GM12878 (cell line): ENCODE data around the gene ISCU. TPM values are rescaled to one million over a fixed set of nuclear protein-coding genes. Genes with fewer than 3 reads are reported as not detected.

Experiments used
- ATAC-seq: fragments of 200-7000 bp; cut with Tn5 transposase; 3 replicates; pipeline ENCODE4 v1.9.1; 2020; ENCODE audit warnings: mild to moderate bottlenecking, moderate library complexity
- BruUV-seq: library from RNA; stranded (reverse); fragments of 400-500 nt; replicated peaks from 2 replicates; lab custom pipeline; 2021; lab: Mats Ljungman, UMichigan
- CTCF ChIA-PET: fragments of 300-600 bp; sonication (Branson Sonifier 250); formaldehyde crosslinking; extraction: SDS; loops from one replicate; lab custom pipeline; 2021; ENCODE audit warnings: inconsistent platforms; lab: Yijun Ruan, JAX
- POLR2A ChIA-PET: fragments of 350-600 bp; formaldehyde crosslinking; extraction: SDS; loops from one replicate; lab custom pipeline; 2021; ENCODE audit warnings: inconsistent platforms; lab: Charles Lee
- RAD21 ChIA-PET: fragments of 300-600 bp; sonication (Branson Sonifier 250); formaldehyde crosslinking; loops from one replicate; lab custom pipeline; 2023; ENCODE audit warnings: antibody characterized with exemption; ENCODE audit not compliant: unreplicated experiment; lab: Charles Lee
- SMC1A ChIA-PET: fragments of 300-600 bp; sonication (Branson Sonifier 250); formaldehyde crosslinking; loops from one replicate; lab custom pipeline; 2023; ENCODE audit not compliant: unreplicated experiment, uncharacterized antibody; lab: Charles Lee
- DNase-seq: peaks from one replicate; pipeline ENCODE4 v3.0.0-alpha.2; 2011; ENCODE audit warnings: low read depth, low spot score
- FAIRE-seq: peaks from 3 replicates; lab custom pipeline; 2011; peaks lifted over from hg19 to GRCh38; lab: Jason Lieb, UNC
- H2AFZ ChIP-seq: 2 replicates; pipeline ENCODE4 v1.6.0; 2011; ENCODE audit warnings: low read depth, low read length, control low read depth; ENCODE audit not compliant: control insufficient read depth
- H3K27ac ChIP-seq: 2 replicates; pipeline ENCODE4 v1.5.1; 2011; ENCODE audit warnings: control low read depth; ENCODE audit not compliant: control insufficient read depth, insufficient read depth
- H3K27me3 ChIP-seq, 2 experiments: replicated peaks in 1 of 2; 2 replicates each; pipeline versions ENCODE4 v1.6.0 to v1.6.1; 2011; ENCODE audit warnings: low read length in 1 of 2; ENCODE audit not compliant: control insufficient read depth in 2 of 2, insufficient read depth in 2 of 2
- H3K36me3 ChIP-seq, 2 experiments: 2 replicates each; pipeline ENCODE4 v1.5.1; 2011; ENCODE audit warnings: low read length in 1 of 2; ENCODE audit not compliant: control insufficient read depth in 2 of 2, insufficient read depth in 2 of 2
- H3K4me1 ChIP-seq: 2 replicates; pipeline ENCODE4 v1.6.1; 2011; ENCODE audit warnings: mild to moderate bottlenecking, low read length, moderate library complexity, mixed read lengths; ENCODE audit not compliant: control insufficient read depth, insufficient read depth
- H3K4me2 ChIP-seq: 2 replicates; pipeline ENCODE4 v1.6.0; 2011; ENCODE audit warnings: control low read depth; ENCODE audit not compliant: control insufficient read depth, insufficient read depth
- H3K4me3 ChIP-seq: fragments of 200-600 bp; sonication (generic); 2 replicates; pipeline ENCODE4 v1.5.1; 2016
- H3K79me2 ChIP-seq: 2 replicates; pipeline ENCODE4 v1.6.0; 2011; ENCODE audit warnings: low read length; ENCODE audit not compliant: control insufficient read depth, insufficient read depth
- H3K9ac ChIP-seq: 2 replicates; pipeline ENCODE4 v1.8.0; 2011; ENCODE audit warnings: low read length, control low read depth, mixed read lengths; ENCODE audit not compliant: control insufficient read depth, insufficient read depth
- H3K9me3 ChIP-seq: replicated peaks from 3 replicates; pipeline ENCODE4 v1.5.1; 2011; ENCODE audit warnings: mild to moderate bottlenecking, low read length; ENCODE audit not compliant: control insufficient read depth, insufficient read depth
- H4K20me1 ChIP-seq: 2 replicates; pipeline ENCODE4 v1.6.0; 2011; ENCODE audit not compliant: control insufficient read depth, insufficient read depth
- NFXL1 ChIP-seq: fragments of 450-650 bp; IDR thresholded peaks from 2 replicates; pipeline ENCODE4 v1.6.1; 2017; ENCODE audit warnings: antibody characterized with exemption, mild to moderate bottlenecking, borderline replicate concordance
- POLR2A ChIP-seq: IDR thresholded peaks from 2 replicates; pipeline ENCODE4 v1.6.1; 2011; ENCODE audit warnings: low read depth, mild to moderate bottlenecking, low read length
- RUNX3 ChIP-seq: IDR thresholded peaks from 2 replicates; pipeline ENCODE4 v1.6.1; 2012; ENCODE audit warnings: low read length, inconsistent platforms
- SRF ChIP-seq, 2 experiments: IDR thresholded peaks; 2 replicates each; pipeline ENCODE4 v1.6.1; 2011; ENCODE audit warnings: low read depth in 2 of 2, low read length in 2 of 2, mild to moderate bottlenecking in 1 of 2, moderate library complexity in 1 of 2
- SUPT20H ChIP-seq: IDR thresholded peaks from 2 replicates; pipeline ENCODE4 v1.6.1; 2011; ENCODE audit warnings: low read depth, mild to moderate bottlenecking, low read length, moderate library complexity, borderline replicate concordance; ENCODE audit not compliant: control insufficient read depth
- YY1 ChIP-seq: IDR thresholded peaks from 2 replicates; pipeline ENCODE4 v1.6.1; 2011; ENCODE audit warnings: low read depth, mild to moderate bottlenecking, low read length
- WGBS: methylation state at CpG from one replicate; pipeline ENCODE4 v1.1.6; 2016; ENCODE audit warnings: low lambda C conversion rate; ENCODE audit not compliant: insufficient replicate concordance, insufficient coverage; ENCODE audit errors: missing lambda C conversion rate; 5-methylcytosine and 5-hydroxymethylcytosine counted together
- in situ Hi-C: fragments of 300-500 bp; cut with MboI; formaldehyde crosslinking; loops from 9 replicates; pipeline ENCODE4 v1.14.3; 2018; ENCODE audit warnings: mixed read lengths
- intact Hi-C: fragments of 100-400 bp; cut with micrococcal nuclease; formaldehyde crosslinking; loops from one replicate; pipeline ENCODE4 v1.14.2; 2022; ENCODE audit not compliant: unreplicated experiment
- polyA plus RNA-seq, 11 experiments: library from polyadenylated mRNA; depleted of rRNA in 4 of 11; unstranded in 6 of 11; stranded (reverse) in 5 of 11; fragments of >200 nt; fragmentation: Nextera tagmentation in 4 of 11; fragmentation: Illumina TruSeq in 1 of 11; extraction: Ambion mirVana in 4 of 11; extraction: Trizol in 1 of 11; gene quantifications; 1 replicate in 1 of 11; 2 replicates in 10 of 11; pipeline versions ENCODE4 v1.2.1 to v1.2.3, GENCODE V29; 2011 to 2016; ENCODE audit warnings: inconsistent platforms in 2 of 11, missing spikeins in 2 of 11, low read depth in 1 of 11
- total RNA-seq, 4 experiments: library from RNA; depleted of rRNA in 3 of 4; stranded (reverse); fragments of >200 nt in 3 of 4; fragmentation: Illumina TruSeq in 1 of 4; extraction: Trizol in 1 of 4; gene quantifications; 2 replicates each; pipeline versions ENCODE4 v1.2.1 to v1.2.3, GENCODE V29; 2013 to 2021
- TF ChIP-seq, protein P1 (sequence below): IDR thresholded peaks from 2 replicates; pipeline ENCODE4 v1.6.1; 2012; ENCODE audit warnings: low read depth, low read length, improper control_type of control experiment
- TF ChIP-seq, protein P2 (sequence below): IDR thresholded peaks from 2 replicates; pipeline ENCODE4 v1.6.1; 2012; ENCODE audit warnings: mild to moderate bottlenecking, low read depth, low read length
- TF ChIP-seq, protein P3 (sequence below): IDR thresholded peaks from 2 replicates; pipeline ENCODE4 v1.6.1; 2011; ENCODE audit warnings: borderline replicate concordance, low read depth, mild to moderate bottlenecking, moderate library complexity, mixed read lengths, low read length; ENCODE audit not compliant: insufficient read depth; ENCODE audit errors: extremely low read length
- TF ChIP-seq, protein P4 (sequence below): IDR thresholded peaks from 2 replicates; pipeline ENCODE4 v1.6.1; 2012; ENCODE audit warnings: low read depth, low read length, improper control_type of control experiment
- TF ChIP-seq, protein P5 (sequence below): IDR thresholded peaks from 2 replicates; pipeline ENCODE4 v1.6.1; 2011; ENCODE audit warnings: low read depth, mild to moderate bottlenecking, low read length, moderate library complexity, borderline replicate concordance; ENCODE audit errors: extremely low read depth
- TF ChIP-seq, protein P6 (sequence below): fragments of 450-650 bp; IDR thresholded peaks from 2 replicates; pipeline ENCODE4 v1.6.1; 2016; ENCODE audit warnings: mild to moderate bottlenecking

The ISCU gene
- total and polyA plus RNA-seq, 10 of the 15 experiments (the other 5 are each of a cell fraction or from before 2014, with no cell fraction given), result 32.8 to 260 (median 127) TPM

DNA sequence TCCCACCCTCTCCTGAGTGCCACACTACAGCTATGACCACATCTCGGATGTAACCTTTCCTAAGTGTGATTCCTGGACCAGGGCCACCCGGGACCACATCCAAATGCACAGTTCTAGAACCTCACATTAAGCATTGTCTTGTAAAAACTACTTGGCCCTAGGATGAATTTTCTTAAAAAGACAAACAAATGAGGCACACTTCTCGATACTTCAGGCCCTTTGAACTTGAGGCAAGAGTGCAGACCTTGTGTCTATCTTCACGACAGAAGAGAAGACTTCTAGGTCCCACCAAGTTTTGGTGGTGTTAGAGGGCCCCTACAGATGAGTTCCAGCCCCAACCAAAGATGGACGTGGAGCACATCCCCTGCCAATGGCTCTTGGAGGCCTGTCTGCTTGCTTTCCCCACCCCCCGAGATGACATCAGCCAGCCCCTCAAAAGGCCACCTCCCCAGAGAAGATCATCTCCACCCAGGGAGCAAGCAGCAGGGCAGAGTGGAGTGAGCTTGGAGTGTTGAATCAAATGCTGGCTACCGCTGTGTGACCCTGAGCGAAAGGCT lies 9.3 kb downstream of the ISCU start:
- TF ChIP-seq, protein P1, sequence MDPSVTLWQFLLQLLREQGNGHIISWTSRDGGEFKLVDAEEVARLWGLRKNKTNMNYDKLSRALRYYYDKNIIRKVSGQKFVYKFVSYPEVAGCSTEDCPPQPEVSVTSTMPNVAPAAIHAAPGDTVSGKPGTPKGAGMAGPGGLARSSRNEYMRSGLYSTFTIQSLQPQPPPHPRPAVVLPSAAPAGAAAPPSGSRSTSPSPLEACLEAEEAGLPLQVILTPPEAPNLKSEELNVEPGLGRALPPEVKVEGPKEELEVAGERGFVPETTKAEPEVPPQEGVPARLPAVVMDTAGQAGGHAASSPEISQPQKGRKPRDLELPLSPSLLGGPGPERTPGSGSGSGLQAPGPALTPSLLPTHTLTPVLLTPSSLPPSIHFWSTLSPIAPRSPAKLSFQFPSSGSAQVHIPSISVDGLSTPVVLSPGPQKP, result 0 out of 2 replicates have a peak, but pooled peaks have one; percentile 6
- TF ChIP-seq YY1 (no peak), SUPT20H (no peak), POLR2A (peak; percentile 30; the same call in 1 of the 2 replicates), RUNX3 (no peak), NFXL1 (no peak), SRF (IDR thresholded peaks at IDR 0.05; ENCODE audit: low read depth in 2 of 2, low read length in 2 of 2) (no peak)
- TF ChIP-seq, protein P2, sequence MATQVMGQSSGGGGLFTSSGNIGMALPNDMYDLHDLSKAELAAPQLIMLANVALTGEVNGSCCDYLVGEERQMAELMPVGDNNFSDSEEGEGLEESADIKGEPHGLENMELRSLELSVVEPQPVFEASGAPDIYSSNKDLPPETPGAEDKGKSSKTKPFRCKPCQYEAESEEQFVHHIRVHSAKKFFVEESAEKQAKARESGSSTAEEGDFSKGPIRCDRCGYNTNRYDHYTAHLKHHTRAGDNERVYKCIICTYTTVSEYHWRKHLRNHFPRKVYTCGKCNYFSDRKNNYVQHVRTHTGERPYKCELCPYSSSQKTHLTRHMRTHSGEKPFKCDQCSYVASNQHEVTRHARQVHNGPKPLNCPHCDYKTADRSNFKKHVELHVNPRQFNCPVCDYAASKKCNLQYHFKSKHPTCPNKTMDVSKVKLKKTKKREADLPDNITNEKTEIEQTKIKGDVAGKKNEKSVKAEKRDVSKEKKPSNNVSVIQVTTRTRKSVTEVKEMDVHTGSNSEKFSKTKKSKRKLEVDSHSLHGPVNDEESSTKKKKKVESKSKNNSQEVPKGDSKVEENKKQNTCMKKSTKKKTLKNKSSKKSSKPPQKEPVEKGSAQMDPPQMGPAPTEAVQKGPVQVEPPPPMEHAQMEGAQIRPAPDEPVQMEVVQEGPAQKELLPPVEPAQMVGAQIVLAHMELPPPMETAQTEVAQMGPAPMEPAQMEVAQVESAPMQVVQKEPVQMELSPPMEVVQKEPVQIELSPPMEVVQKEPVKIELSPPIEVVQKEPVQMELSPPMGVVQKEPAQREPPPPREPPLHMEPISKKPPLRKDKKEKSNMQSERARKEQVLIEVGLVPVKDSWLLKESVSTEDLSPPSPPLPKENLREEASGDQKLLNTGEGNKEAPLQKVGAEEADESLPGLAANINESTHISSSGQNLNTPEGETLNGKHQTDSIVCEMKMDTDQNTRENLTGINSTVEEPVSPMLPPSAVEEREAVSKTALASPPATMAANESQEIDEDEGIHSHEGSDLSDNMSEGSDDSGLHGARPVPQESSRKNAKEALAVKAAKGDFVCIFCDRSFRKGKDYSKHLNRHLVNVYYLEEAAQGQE, result no peak
- TF ChIP-seq, protein P3, sequence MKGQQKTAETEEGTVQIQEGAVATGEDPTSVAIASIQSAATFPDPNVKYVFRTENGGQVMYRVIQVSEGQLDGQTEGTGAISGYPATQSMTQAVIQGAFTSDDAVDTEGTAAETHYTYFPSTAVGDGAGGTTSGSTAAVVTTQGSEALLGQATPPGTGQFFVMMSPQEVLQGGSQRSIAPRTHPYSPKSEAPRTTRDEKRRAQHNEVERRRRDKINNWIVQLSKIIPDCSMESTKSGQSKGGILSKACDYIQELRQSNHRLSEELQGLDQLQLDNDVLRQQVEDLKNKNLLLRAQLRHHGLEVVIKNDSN, result no peak
- TF ChIP-seq, protein P4, sequence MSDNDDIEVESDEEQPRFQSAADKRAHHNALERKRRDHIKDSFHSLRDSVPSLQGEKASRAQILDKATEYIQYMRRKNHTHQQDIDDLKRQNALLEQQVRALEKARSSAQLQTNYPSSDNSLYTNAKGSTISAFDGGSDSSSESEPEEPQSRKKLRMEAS, result no peak
- TF ChIP-seq, protein P5, sequence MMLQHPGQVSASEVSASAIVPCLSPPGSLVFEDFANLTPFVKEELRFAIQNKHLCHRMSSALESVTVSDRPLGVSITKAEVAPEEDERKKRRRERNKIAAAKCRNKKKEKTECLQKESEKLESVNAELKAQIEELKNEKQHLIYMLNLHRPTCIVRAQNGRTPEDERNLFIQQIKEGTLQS, result no peak
- TF ChIP-seq, protein P6, sequence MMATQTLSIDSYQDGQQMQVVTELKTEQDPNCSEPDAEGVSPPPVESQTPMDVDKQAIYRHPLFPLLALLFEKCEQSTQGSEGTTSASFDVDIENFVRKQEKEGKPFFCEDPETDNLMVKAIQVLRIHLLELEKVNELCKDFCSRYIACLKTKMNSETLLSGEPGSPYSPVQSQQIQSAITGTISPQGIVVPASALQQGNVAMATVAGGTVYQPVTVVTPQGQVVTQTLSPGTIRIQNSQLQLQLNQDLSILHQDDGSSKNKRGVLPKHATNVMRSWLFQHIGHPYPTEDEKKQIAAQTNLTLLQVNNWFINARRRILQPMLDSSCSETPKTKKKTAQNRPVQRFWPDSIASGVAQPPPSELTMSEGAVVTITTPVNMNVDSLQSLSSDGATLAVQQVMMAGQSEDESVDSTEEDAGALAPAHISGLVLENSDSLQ, result peak; percentile 8; the same call in 1 of the 2 replicates
- Histone ChIP-seq H3K4me1 (peaks cover 89% of the 10 kb centered on the region), H3K36me3 (peaks cover 2 to 9% of the 10 kb centered on the region in 2 experiments), H3K79me2 (peaks cover 8% of the 10 kb centered on the region), H3K4me2 (peak overlapping the region; percentile 46), H2AFZ (no peak overlapping the region), H3K4me3 (peak overlapping the region; percentile 6; the same call in 1 of the 2 replicates), H3K9me3 (no peaks in the 10 kb centered on the region), H3K27ac (peak overlapping the region; percentile 100), H4K20me1 (no peaks in the 10 kb centered on the region), H3K9ac (peak overlapping the region; percentile 48), H3K27me3 (no peaks in the 10 kb centered on the region)
- intact Hi-C loops (loop anchor here (1.0 to 2.0 kb wide), 2 partner anchors 46 to 521 kb away; partner anchors contain the start of gene ALKBH2), in situ Hi-C loops (no loop called here)
- SMC1A ChIA-PET, result interaction anchor here (0.7 to 26.5 kb wide), 12 partner anchors 8 to 508 kb away, joined by 3 to 718 read pairs (median 12); partner anchors contain the start of gene SELPLG
- FAIRE-seq, result no peak
- RAD21 ChIA-PET, result interaction anchor here (0.9 to 23.0 kb wide), 12 partner anchors 7 to 521 kb away, joined by 3 to 633 read pairs (median 14); partner anchors contain the start of genes ALKBH2, ISCU and SELPLG
- POLR2A ChIA-PET, result interaction anchor here (0.5 to 14.2 kb wide), 9 partner anchors 9 to 282 kb away, joined by 3 to 211 read pairs (median 5); partner anchors contain the start of genes ISCU and SELPLG
- CTCF ChIA-PET, result interaction anchor here (0.8 to 21.5 kb wide), 13 partner anchors 7 to 379 kb away, joined by 3 to 866 read pairs (median 7); partner anchors contain the start of genes ISCU, SART3 and SELPLG
- 70% methylated on average over 8 of the region's 8 CpGs for WGBS
- DNase-seq, result no peak
- ATAC-seq, result no peak
- BruUV-seq, result TSS peak; percentile 46
